Spleen (tissue), 7 donors: Measurements from ENCODE around the gene IL12B.
"Not testable (repeated sequence)": the region's sequence is repeated elsewhere in the genome, so short reads cannot be mapped to it uniquely, and the experiment has no call there.

Experiments used
- CTCF ChIP-seq, 11 experiments: fragments of 200-600 bp in 7 of 11; fragments of 450-650 bp in 4 of 11; sonication (generic) in 4 of 11; IDR thresholded peaks in 8 of 11; conservative IDR thresholded peaks in 3 of 11; 1 replicate in 7 of 11; 2 replicates in 4 of 11; pipeline versions ENCODE4 v1.4.0 to v1.8.0; 2016 to 2021; ENCODE audit warnings: antibody characterized with exemption in 11 of 11, inconsistent platforms in 4 of 11, mild to moderate bottlenecking in 1 of 11
- POLR2A ChIP-seq, 3 donors: fragments of 450-650 bp; IDR thresholded peaks; one replicate each; pipeline ENCODE4 v1.5.1; 2017; ENCODE audit warnings: antibody characterized with exemption in 3 of 3, mild to moderate bottlenecking in 1 of 3
- donor health status: DM: no; HTN: no; CAD: no; lungs with moderate emphysema.
- donor health status: DM: no; HTN: no; CAD: no.
- donor health status: DM: no; HTN: no; CAD: no.

- not testable (repeated sequence) for TF ChIP-seq CTCF (IDR thresholded peaks at IDR 0.05 in 8 of 11, conservative IDR thresholded peaks at IDR 0.05 in 3 of 11); POLR2A (IDR thresholded peaks at IDR 0.05)
Observed at GRCh38 chr5:159367866-159368265, 37.6 kb upstream of the IL12B start.
